Erythroblast (primary cell): ENCODE data around the gene OR5K4.

Source experiments
- GATA1 ChIP-seq: IDR thresholded peaks from 2 replicates; pipeline ENCODE4 v1.6.1; 2011; ENCODE audit warnings: low read depth, mild to moderate bottlenecking, control low read depth, low read length, moderate library complexity
- POLR2A ChIP-seq: IDR thresholded peaks from 2 replicates; pipeline ENCODE4 v1.6.1; 2011; ENCODE audit warnings: mild to moderate bottlenecking, low read length

DNA sequence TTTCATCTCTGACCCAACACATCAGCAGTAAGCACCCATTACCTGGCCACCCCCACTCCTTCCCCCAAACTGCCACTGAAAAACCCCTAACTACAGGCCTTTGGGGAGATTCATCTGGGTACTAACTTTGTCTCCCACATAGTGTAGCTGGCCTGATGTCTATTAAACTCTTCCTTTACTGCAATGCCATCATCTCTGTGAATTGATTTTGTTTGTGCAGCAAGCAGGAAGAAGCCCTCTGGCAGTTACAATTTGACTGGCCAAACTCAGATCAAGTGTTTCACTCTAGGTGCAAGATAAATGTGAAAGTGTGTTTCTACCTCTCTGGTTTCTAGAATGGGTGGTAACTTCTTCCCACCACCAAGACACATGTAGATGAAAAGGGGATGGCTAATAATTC, 26.7 kb upstream of the OR5K4 start:
- TF ChIP-seq POLR2A (no peak), GATA1 (no peak)
